ENCODE results near the gene GIT1.

GIT1 gene

DNA sequence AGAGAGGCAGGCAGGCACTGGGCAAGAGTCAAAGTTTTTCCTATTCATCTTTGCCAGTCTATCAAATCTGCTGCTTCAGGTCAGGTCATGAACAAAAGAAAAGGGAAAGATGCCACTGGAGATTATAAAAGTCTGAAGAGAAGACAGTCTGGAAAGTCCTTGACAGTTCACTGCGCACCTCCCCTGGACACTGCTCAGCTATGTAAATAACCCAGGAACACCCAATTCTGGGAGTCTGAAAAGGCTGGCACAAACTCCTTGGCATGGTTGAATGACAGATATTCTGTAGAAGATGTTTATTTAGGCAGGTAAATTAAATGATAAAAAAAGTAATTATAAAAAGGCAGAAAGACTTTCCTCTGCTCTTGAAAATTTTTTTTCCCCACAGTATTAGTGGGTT is 38.5 kb upstream of the GIT1 start:
- DNase-seq (ENCODE audit: extremely low spot score): no peak
- TF ChIP-seq, protein P1, sequence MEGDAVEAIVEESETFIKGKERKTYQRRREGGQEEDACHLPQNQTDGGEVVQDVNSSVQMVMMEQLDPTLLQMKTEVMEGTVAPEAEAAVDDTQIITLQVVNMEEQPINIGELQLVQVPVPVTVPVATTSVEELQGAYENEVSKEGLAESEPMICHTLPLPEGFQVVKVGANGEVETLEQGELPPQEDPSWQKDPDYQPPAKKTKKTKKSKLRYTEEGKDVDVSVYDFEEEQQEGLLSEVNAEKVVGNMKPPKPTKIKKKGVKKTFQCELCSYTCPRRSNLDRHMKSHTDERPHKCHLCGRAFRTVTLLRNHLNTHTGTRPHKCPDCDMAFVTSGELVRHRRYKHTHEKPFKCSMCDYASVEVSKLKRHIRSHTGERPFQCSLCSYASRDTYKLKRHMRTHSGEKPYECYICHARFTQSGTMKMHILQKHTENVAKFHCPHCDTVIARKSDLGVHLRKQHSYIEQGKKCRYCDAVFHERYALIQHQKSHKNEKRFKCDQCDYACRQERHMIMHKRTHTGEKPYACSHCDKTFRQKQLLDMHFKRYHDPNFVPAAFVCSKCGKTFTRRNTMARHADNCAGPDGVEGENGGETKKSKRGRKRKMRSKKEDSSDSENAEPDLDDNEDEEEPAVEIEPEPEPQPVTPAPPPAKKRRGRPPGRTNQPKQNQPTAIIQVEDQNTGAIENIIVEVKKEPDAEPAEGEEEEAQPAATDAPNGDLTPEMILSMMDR (IDR thresholded peaks at IDR 0.05; ENCODE audit: control extremely low read depth, extremely low read depth, low read depth, missing control alignments): no peak
- ChIA-PET CTCF (interaction anchor here (1.6 to 5.9 kb wide), 2 partner anchors 11 to 15 kb away, joined by 3 to 64 read pairs; no protein-coding TSS in a partner anchor), POLR2A (no interaction called here)

GRCh38 chr17:29625037-29625750 is 35.7 kb upstream of the GIT1 start:
- TF ChIP-seq, protein P1 (IDR thresholded peaks at IDR 0.05; ENCODE audit: control extremely low read depth, extremely low read depth, low read depth, missing control alignments): no peak
- DNase-seq (ENCODE audit: extremely low spot score): no peak
- POLR2A ChIA-PET: no interaction called here

DNA sequence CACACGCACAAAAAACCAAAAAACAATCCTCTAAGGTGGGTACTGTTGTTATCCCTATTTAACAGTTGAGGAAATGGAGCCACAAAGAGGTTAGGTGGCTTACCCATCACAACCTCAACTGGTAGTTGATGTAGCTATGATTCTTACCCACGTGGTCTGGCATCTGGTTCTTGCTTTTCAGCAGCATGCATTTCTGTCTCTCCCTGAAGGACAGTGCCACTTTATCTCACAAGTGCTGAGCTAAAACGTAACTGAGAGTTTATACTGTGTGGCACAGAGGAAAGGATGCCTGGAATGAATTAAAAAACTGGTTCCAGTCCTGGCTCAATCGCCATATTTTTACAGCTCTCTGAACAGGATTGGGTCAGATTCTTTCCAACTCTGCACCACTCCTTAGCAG is 35.1 kb upstream of the GIT1 start:
- CTCF ChIA-PET: interaction anchor here (1.2 to 5.9 kb wide), 7 partner anchors 8 to 476 kb away, joined by 3 to 64 read pairs (median 6); no protein-coding TSS in a partner anchor

More at GRCh38 chr17:29625037-29625750, 35.7 kb upstream of the GIT1 start:
- CTCF ChIA-PET: interaction anchor here (1.2 to 5.9 kb wide), 7 partner anchors 8 to 476 kb away, joined by 3 to 64 read pairs (median 6); no protein-coding TSS in a partner anchor

GRCh38 chr17:29623283-29623647 is 33.8 kb upstream of the GIT1 start:
- POLR2A ChIA-PET: no interaction called here
- CTCF ChIA-PET: interaction anchor here (1.0 to 2.3 kb wide), 3 partner anchors 16 to 31 kb away, joined by 3 to 14 read pairs (median 4); partner anchors contain the start of gene ANKRD13B
- TF ChIP-seq, protein P1 (IDR thresholded peaks at IDR 0.05; ENCODE audit: control extremely low read depth, extremely low read depth, low read depth, missing control alignments): no peak
- no peak for DNase-seq (ENCODE audit: extremely low spot score)

More for the DNA sequence above, 35.1 kb upstream of the GIT1 start:
- POLR2A ChIA-PET: no interaction called here
- DNase-seq (ENCODE audit: extremely low spot score): no peak
- TF ChIP-seq, protein P1 (IDR thresholded peaks at IDR 0.05; ENCODE audit: control extremely low read depth, extremely low read depth, low read depth, missing control alignments): no peak

- TF ChIP-seq, protein P1 (IDR thresholded peaks at IDR 0.05; ENCODE audit: control extremely low read depth, extremely low read depth, low read depth, missing control alignments): no peak
- ChIA-PET POLR2A (no interaction called here), CTCF (interaction anchor here (1.0 kb wide), 2 partner anchors 17 to 30 kb away, joined by 3 to 4 read pairs; partner anchors contain the start of gene ANKRD13B)
- DNase-seq (ENCODE audit: extremely low spot score): peak; percentile 84
Observed at GRCh38 chr17:29622337-29623282, 33.2 kb upstream of the GIT1 start, which contains the start of gene CORO6. TSS of gene CORO6 (minus strand) at chr17:29622912. CDS start at chr17:29621421, 1,491 bp downstream.

DNA sequence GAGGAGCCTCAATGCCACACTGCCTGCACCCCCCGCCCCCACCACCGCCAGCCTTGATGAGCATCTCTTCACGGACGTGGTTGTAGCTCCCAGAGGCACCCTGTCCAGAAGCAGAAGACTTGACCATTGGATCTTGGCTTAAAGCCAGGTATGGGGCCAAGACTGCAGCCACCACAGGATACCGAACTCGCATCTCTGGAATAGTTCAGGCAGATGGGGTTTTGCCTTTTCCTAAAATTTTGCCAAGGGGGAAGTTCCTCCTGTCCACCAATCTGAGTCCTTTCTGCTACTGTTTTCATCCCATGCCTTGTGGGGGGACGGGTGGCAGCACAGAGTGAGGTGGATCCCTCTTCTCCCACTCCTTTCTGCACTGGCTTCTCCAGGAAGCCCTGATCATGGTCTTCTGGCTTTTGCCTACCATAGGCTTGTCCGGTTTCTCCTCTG is 32.3 kb upstream of the GIT1 start:
- ChIA-PET CTCF (interaction anchor here (0.9 to 7.0 kb wide), 2 partner anchors 30 to 33 kb away, joined by 3 to 80 read pairs; partner anchors contain the start of gene ANKRD13B), POLR2A (no interaction called here)
- no peak for DNase-seq (ENCODE audit: extremely low spot score)
- TF ChIP-seq, protein P1 (IDR thresholded peaks at IDR 0.05; ENCODE audit: control extremely low read depth, extremely low read depth, low read depth, missing control alignments): no peak

Measured in GM10248 (cell line).